ENCODE measurements around the gene TSC2. TPM values are rescaled to one million over a fixed set of nuclear protein-coding genes. Genes with fewer than 3 reads are reported as not detected.

The TSC2 gene
- total RNA-seq, result 57.2 TPM

GRCh38 chr16:2047330-2048115, at the start of gene TSC2, which contains the start of gene NTHL1:
Gene TSC2, plus strand, starts transcription at chr16:2047985. Its CDS starts 631 bp downstream, at chr16:2048616.
Gene NTHL1, minus strand, starts transcription at chr16:2047834. Its CDS starts 11 bp downstream, at chr16:2047823.
- peak; percentile 98 for DNase-seq

DNA sequence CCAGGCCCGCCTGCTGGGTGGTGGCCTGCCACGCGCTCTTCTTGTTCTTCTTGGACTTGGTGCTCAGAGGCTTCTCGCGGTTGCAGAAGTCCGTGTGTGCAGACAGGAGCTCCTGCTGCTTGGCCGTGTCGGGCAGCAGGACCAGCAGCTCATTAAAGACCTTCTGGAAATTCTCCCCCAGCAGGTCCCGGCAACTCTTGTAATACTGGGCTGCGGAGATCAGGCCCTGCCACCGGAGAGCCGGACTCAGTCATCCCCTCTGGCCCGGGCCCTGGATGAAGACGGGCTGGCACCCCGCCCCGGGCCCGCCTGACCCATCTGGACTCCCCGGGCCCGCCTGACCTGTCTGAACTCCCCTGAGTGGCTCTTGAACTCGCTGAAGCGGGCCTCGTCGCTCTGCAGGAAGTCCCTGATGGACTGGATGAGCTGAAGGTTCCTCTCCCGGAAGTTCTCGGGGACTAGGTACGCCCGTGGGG, 49.4 kb upstream of the TSC2 start:
- no peak for DNase-seq

- DNase-seq, result no peak
Measured at GRCh38 chr16:1998852-1999801, 48.7 kb upstream of the TSC2 start.

DNA sequence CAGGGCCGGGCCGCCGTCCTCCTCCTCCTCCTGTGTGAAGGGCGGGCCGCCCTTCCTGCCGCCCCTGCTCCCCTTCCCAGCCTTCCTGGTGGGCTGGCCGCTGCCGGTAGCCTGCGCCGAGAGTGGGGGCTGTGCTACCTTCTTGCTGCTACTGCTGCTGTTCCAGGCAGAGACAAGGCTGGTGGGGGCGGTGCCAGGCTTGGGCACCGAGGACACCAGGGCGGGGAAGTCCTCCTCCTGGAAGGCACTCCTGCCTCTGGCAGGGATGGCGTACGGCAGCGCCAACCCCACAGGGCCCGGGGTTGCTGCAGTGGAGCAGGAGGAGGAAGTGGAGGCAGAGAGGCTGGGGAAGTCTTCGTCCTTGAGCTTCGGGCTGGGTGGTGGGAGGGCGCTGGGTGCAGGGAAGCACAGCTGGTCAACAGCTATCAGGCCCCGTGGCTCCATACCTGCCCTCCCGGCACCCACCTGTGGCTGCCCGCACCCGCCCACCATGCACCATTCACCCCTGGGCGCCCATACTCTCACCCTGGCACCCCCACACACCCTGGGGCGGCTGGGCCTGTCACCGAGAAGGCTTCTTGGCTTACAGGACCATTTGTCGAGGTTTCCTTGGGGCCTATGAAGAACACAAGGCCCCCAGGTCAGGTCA, 47.8 kb upstream of the TSC2 start:
- DNase-seq, result no peak

- no peak for DNase-seq
Measured at GRCh38 chr16:2001035-2001434, 46.8 kb upstream of the TSC2 start.

GRCh38 chr16:2001456-2002355, 46.1 kb upstream of the TSC2 start:
- no peak for DNase-seq

DNA sequence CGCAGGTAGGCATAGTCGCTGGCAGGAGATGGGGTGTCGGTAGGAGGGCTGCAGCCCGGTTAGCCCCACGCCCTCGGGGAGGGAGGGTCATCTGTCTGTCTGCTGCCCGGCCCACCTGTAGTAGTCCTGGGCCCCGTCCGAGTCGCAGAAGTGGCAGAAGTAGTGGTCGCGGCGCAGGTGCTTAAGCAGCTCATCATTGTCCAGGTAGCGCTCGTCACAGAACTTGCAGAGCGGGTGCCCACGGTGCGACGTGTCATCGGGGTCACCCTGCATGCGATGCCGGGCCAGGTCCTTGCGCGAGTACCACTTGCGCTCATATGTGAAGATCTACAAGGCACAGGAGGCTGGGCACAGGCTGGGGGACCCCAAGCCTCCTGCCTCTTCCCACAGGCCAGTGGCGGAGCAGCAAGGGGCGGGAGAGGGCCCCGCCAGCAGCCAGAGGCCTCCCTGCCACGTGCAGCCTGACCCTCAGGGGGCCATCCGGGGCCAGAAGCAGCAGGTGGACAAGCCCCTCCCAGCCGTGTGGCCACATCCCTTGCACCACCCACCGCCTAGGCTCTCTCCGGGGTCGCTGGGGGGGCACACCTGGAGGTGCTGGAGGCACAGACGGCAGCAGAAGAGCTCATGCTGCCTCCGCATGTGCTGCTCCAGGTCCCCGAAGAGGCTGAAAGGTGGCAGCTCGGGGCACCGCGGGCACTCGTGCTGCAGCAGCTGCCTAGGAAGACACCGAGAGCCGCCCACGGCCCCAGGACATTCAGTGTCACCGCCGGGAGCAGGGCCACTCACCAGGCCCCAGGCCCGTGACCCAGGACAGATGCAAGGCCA, 45.2 kb upstream of the TSC2 start:
- peak; percentile 14 for DNase-seq

GRCh38 chr16:2003231-2003826, 44.5 kb upstream of the TSC2 start:
- DNase-seq, result no peak

DNA sequence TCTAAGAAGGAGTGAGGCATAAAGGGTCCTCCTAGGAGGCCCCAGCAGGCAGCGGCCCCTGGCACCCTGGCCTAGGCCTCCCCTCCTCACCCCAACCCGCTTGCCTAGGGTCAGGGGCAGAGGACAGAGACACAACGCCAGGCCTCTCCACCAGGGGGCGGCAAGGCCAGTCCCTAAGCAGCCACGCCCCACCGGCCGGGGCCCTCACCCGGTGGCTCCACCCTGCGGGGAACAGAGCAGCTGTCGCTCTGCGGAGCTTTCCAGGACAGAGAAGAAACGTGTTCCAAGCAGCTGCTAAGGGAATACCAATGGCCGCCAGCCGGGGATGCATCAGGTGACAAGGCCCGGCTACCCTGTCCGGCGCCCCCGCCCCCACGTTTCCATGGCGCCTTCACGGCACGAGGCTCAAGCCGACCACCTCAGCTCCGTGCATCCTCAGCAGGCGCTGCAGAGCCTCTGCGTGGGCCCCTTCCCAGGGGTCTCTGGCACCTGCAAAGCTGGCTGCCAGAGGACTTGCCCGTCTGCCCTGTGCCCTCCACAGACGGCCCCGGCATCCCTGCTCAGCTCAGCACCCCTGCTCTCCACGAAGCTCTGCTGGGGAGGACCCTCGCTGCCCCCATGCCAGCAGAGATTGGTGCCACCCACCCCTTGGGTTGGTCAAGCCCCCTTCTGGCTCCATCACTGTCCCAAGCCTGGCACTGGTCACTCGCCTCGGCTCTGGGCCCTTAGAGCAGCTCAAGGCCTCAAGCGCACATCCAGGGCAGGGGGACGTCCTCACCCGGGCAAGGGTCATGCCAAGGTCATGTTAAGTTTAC, 43.8 kb upstream of the TSC2 start:
- DNase-seq, result peak; percentile 97

GRCh38 chr16:2004795-2005517, 42.8 kb upstream of the TSC2 start:
- DNase-seq, result peak; percentile 39

GRCh38 chr16:2005646-2006045, 42.1 kb upstream of the TSC2 start:
- DNase-seq, result no peak

- no peak for DNase-seq
Measured at GRCh38 chr16:2006317-2006716, 41.5 kb upstream of the TSC2 start.

- DNase-seq, result no peak
Measured at GRCh38 chr16:2007081-2007836, 40.5 kb upstream of the TSC2 start.

DNA sequence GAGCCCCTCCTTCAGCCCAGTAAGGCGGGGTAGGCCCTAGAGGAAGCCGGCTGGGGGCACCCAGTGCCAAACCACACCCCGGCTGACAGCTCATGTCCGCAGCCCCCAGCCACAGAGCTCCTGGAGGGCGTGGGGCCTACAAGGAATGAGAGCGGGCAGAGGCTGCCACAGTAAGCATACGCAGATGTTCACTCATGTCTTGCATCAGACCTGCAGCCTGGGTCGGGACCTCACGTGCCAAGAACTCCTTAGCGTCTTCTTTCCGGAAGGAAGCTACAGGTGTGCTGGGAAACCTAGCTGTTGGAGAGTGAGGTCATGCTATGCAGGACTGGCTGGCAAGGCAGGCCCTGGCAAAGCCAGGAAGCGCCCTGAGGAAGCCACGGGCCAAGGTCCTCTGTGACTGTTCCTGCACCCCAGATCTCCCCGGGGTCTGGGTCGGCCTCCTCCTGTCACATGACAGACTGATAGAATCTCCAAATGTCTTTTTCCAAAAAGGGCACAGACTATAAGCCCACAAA, 39.7 kb upstream of the TSC2 start:
- no peak for DNase-seq

DNA sequence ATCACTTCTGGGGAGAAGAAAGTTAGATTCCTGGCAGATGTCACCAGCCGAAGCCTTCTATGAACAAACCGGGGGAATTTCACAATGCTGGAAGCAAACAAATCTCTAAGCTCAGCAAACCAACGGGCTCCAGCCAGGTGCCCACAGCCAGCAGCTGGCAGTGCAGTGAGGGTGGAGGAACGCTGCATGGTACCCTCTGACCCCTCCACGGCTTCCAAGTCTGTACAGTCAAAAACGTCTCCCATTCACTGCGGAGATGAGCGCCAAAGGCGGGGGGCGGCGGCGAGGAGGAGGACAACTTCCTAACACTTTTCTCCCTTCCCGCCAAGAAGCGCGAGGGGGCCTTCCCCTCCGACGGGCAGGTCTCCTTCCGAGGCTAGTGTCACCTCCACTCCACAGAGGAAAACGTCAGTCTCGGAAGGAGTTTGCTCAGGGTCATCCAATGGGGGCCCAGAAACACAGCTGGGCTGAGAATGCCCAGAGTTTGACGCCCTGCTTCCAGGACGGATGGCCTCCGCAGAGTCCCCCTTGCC, 39.1 kb upstream of the TSC2 start:
- DNase-seq, result peak; percentile 29

- DNase-seq, result peak; percentile 17
Measured at GRCh38 chr16:2009164-2009711, 38.5 kb upstream of the TSC2 start.

Data from tongue (tissue), 2 donors.